Umbilical cord (tissue), 2 donors: ENCODE results near the gene ZNF529. TPM values are rescaled to one million over a fixed set of nuclear protein-coding genes. Genes with fewer than 3 reads are reported as not detected.
"Not testable (repeated sequence)": the region's sequence is repeated elsewhere in the genome, so short reads cannot be mapped to it uniquely, and the experiment has no call there.

Source experiments
- DNase-seq: peaks from one replicate; pipeline ENCODE4 v3.0.0-alpha.2; 2015; ENCODE audit warnings: low spot score
- total RNA-seq: library from RNA; depleted of rRNA; stranded (reverse); fragments of >200 nt; gene quantifications from one replicate; pipeline ENCODE4 v1.2.3, GENCODE V29; 2014; ENCODE audit warnings: low replicate concordance; ENCODE audit not compliant: insufficient read depth

Gene ZNF529
- 19.5 TPM for total RNA-seq

GRCh38 chr19:36573020-36573894, at the start of gene ZNF529:
Gene ZNF529 (minus strand): TSS chr19:36573292. CDS start chr19:36572346, 946 bp downstream.
- peak; percentile 96 for DNase-seq

- DNase-seq = no peak
Measured at GRCh38 chr19:36605877-36606478, 32.9 kb upstream of the ZNF529 start.

- peak; percentile 84 for DNase-seq
Measured at GRCh38 chr19:36605101-36605876, 32.2 kb upstream of the ZNF529 start, which contains the start of gene ZNF382. Gene ZNF382 (plus strand): TSS chr19:36605313. CDS start chr19:36609915, 4,602 bp downstream.

GRCh38 chr19:36604656-36605100, 31.6 kb upstream of the ZNF529 start:
- peak; percentile 32 for DNase-seq

- DNase-seq = not testable (repeated sequence)
Measured at GRCh38 chr19:36602681-36603080, 29.6 kb upstream of the ZNF529 start.

GRCh38 chr19:36579255-36579654, 6.2 kb upstream of the ZNF529 start:
- no peak for DNase-seq

GRCh38 chr19:36577271-36577996, 4.3 kb upstream of the ZNF529 start:
- no peak for DNase-seq

GRCh38 chr19:36574741-36575140, 1.6 kb upstream of the ZNF529 start:
- DNase-seq = no peak

- DNase-seq = peak; percentile 31
Measured at GRCh38 chr19:36573895-36574720, 1.0 kb upstream of the ZNF529 start.

GRCh38 chr19:36572593-36573019, 486 bp downstream of the ZNF529 start:
- no peak for DNase-seq

- DNase-seq = no peak
Measured at GRCh38 chr19:36564391-36564790, 8.7 kb downstream of the ZNF529 start.

- DNase-seq = no peak
Measured at GRCh38 chr19:36547001-36547732, 25.9 kb downstream of the ZNF529 start.

- peak; percentile 1 for DNase-seq
Measured at GRCh38 chr19:36528921-36529518, 44.1 kb downstream of the ZNF529 start.

- DNase-seq = peak; percentile 99
Measured at GRCh38 chr19:36528194-36528920, 44.7 kb downstream of the ZNF529 start, which contains the start of gene ZNF260. Gene ZNF260 (minus strand): TSS chr19:36528271. CDS start chr19:36515238, 13,033 bp downstream.

GRCh38 chr19:36527873-36528193, 45.3 kb downstream of the ZNF529 start:
- no peak for DNase-seq

- no peak for DNase-seq
Measured at GRCh38 chr19:36527341-36527740, 45.8 kb downstream of the ZNF529 start.

- no peak for DNase-seq
Measured at GRCh38 chr19:36526581-36526980, 46.5 kb downstream of the ZNF529 start.

GRCh38 chr19:36524617-36525016, 48.5 kb downstream of the ZNF529 start:
- no peak for DNase-seq
